ENCODE measurements around the gene ZNF680.
"Not testable (repeated sequence)": the region's sequence is repeated elsewhere in the genome, so short reads cannot be mapped to it uniquely, and the experiment has no call there.

The ZNF680 gene

GRCh38 chr7:64555046-64555445 lies 7.8 kb downstream of the ZNF680 start:
- no peak for DNase-seq

- DNase-seq: not testable (repeated sequence)
These were observed 8.7 kb downstream of the ZNF680 start for GRCh38 chr7:64554188-64554587.

- DNase-seq: no peak
These were observed 11.3 kb downstream of the ZNF680 start for GRCh38 chr7:64551375-64552142.

GRCh38 chr7:64544010-64544409 lies 18.9 kb downstream of the ZNF680 start:
- no peak for DNase-seq

- no peak for DNase-seq
These were observed 21.2 kb downstream of the ZNF680 start for GRCh38 chr7:64541438-64542359.

GRCh38 chr7:64533756-64534155 lies 29.1 kb downstream of the ZNF680 start:
- DNase-seq: no peak

- no peak for DNase-seq
These were observed 34.1 kb downstream of the ZNF680 start for GRCh38 chr7:64528770-64529169.

GRCh38 chr7:64521409-64521984 lies 41.4 kb downstream of the ZNF680 start:
- no peak for DNase-seq

- no peak for DNase-seq
These were observed 46.4 kb downstream of the ZNF680 start for GRCh38 chr7:64516451-64516850.

- DNase-seq: no peak
These were observed 47.1 kb downstream of the ZNF680 start for GRCh38 chr7:64515781-64516180.

GRCh38 chr7:64515330-64515729 lies 47.5 kb downstream of the ZNF680 start:
- no peak for DNase-seq

GRCh38 chr7:64509583-64509982 lies 53.3 kb downstream of the ZNF680 start:
- no peak for DNase-seq

- no peak for DNase-seq
These were observed 58.2 kb downstream of the ZNF680 start for GRCh38 chr7:64504581-64505120.

GRCh38 chr7:64498270-64498669 lies 64.6 kb downstream of the ZNF680 start:
- no peak for DNase-seq

GRCh38 chr7:64494912-64495461 lies 67.9 kb downstream of the ZNF680 start:
- no peak for DNase-seq

GRCh38 chr7:64485623-64486022 lies 77.2 kb downstream of the ZNF680 start:
- no peak for DNase-seq
